AG04450 (cell line): ENCODE data around the gene RIPK4. TPM values are rescaled to one million over a fixed set of nuclear protein-coding genes. Genes with fewer than 3 reads are reported as not detected.

Source experiments
- CTCF ChIA-PET: fragments of 300-600, 350-600 bp; formaldehyde crosslinking; extraction: SDS; loops from one replicate; lab custom pipeline; 2022; ENCODE audit warnings: antibody characterized with exemption, inconsistent platforms; lab: Charles Lee
- POLR2A ChIA-PET: fragments of 350-600 bp; formaldehyde crosslinking; extraction: SDS; loops from one replicate; lab custom pipeline; 2021; ENCODE audit warnings: antibody characterized with exemption, inconsistent platforms; lab: Yijun Ruan, JAX
- DNase-seq: peaks from one replicate; pipeline ENCODE4 v3.0.0-alpha.2; 2011; ENCODE audit warnings: low read depth, low spot score
- H3K27ac ChIP-seq: one replicate; pipeline ENCODE4 v1.5.1; 2012; ENCODE audit warnings: low read depth, low read length, control low read depth
- H3K27me3 ChIP-seq: one replicate; pipeline ENCODE4 v1.6.0; 2012; ENCODE audit warnings: low read length; ENCODE audit not compliant: control insufficient read depth, insufficient read depth
- H3K4me3 ChIP-seq: 2 replicates; pipeline ENCODE4 v1.5.1; 2011; ENCODE audit warnings: mild to moderate bottlenecking, low read depth, low read length, control low read depth
- H3K9me3 ChIP-seq: 2 replicates; pipeline ENCODE4 v1.5.1; 2012; ENCODE audit warnings: low read length; ENCODE audit not compliant: control insufficient read depth, insufficient read depth
- polyA plus RNA-seq: library from polyadenylated mRNA; depleted of rRNA; stranded (reverse); fragments of >200 nt; gene quantifications from 2 replicates; pipeline ENCODE4 v1.2.3, GENCODE V29; 2011
- TF ChIP-seq, protein P1 (sequence below): IDR thresholded peaks from 2 replicates; pipeline ENCODE4 v1.5.1; 2011; ENCODE audit warnings: low read depth, low read length, control low read depth, inconsistent platforms

RIPK4 gene
- polyA plus RNA-seq, 1 experiment, result not detected

DNA sequence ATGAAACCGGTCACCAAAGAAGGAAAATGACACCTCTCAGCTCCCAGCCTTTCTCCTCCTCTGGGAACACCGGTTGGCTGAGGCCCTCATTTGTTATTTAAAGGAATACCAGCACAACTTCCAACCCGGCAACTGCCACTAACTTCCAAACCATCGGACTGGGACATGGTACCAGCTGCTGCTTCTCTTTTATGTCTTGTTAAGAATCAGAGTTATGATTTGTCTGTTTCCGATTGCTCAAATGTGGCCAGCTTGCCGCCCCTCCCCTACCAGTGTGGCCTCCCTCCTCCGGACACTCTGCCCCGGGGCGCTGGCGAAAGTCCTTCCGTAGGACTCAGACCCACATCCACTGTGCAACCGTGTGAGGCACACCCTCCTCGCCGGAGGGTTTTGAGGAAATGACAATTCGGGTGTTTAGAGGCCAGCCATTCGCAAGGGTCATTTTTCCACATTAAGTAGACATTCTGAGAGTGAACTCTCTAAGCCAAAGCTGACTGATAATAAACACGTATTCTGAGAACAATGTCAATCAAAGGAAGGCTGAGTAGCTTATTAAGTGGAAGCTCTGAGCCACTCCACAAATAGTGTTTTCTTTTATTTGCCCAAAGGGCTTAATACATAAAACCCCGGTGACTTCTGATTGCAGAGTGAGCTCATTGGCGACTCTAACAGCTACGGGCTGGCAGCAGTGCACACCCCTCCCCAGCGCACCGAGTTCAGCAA, 5.5 kb downstream of the RIPK4 start:
- CTCF ChIA-PET, result interaction anchor here (0.9 to 1.3 kb wide), 2 partner anchors 15 to 149 kb away, joined by 3 read pairs; no protein-coding TSS in a partner anchor
- H3K27me3 ChIP-seq, result peaks cover 56% of the 10 kb centered on the region
- no peak for DNase-seq
- TF ChIP-seq, protein P1, sequence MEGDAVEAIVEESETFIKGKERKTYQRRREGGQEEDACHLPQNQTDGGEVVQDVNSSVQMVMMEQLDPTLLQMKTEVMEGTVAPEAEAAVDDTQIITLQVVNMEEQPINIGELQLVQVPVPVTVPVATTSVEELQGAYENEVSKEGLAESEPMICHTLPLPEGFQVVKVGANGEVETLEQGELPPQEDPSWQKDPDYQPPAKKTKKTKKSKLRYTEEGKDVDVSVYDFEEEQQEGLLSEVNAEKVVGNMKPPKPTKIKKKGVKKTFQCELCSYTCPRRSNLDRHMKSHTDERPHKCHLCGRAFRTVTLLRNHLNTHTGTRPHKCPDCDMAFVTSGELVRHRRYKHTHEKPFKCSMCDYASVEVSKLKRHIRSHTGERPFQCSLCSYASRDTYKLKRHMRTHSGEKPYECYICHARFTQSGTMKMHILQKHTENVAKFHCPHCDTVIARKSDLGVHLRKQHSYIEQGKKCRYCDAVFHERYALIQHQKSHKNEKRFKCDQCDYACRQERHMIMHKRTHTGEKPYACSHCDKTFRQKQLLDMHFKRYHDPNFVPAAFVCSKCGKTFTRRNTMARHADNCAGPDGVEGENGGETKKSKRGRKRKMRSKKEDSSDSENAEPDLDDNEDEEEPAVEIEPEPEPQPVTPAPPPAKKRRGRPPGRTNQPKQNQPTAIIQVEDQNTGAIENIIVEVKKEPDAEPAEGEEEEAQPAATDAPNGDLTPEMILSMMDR, result no peak
- no peaks in the 10 kb centered on the region; the same call in 1 of the 2 replicates for H3K9me3 ChIP-seq
- no peak overlapping the region for H3K4me3 ChIP-seq
- POLR2A ChIA-PET, result interaction anchor here (0.5 kb wide), 1 partner anchor 102 kb away, joined by 3 read pairs; no protein-coding TSS in a partner anchor
- H3K27ac ChIP-seq, result no peak overlapping the region

- ChIA-PET CTCF (no interaction called here), POLR2A (no interaction called here)
- H3K9me3 ChIP-seq, result no peaks in the 10 kb centered on the region; the same call in 1 of the 2 replicates
- no peak overlapping the region for H3K4me3 ChIP-seq
- no peak overlapping the region for H3K27ac ChIP-seq
- H3K27me3 ChIP-seq, result peaks cover 47% of the 10 kb centered on the region
- TF ChIP-seq, protein P1, result no peak
- no peak for DNase-seq
Measured at GRCh38 chr21:41760411-41760810, 6.4 kb downstream of the RIPK4 start.

DNA sequence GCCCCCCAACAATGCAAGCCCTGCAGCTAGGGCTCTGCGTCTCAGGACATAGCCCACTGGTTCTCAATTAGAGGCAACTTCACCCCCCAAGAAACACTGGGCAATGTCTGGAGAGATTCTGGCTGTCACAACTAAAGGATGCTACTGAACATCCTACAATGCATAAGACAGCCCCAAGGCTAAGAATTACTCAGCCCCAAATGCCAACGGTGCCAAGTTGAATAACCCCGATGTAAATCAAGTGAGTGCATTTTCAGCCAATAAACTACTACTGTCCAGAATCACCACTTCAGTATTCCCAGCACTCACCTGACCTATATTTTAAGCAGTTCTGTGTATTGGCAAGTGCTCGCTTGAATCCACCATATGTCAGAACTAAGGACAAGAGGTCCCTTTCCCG, 6.9 kb downstream of the RIPK4 start:
- TF ChIP-seq, protein P1, result no peak
- no peak for DNase-seq
- no peaks in the 10 kb centered on the region; the same call in 1 of the 2 replicates for H3K9me3 ChIP-seq
- H3K4me3 ChIP-seq, result no peak overlapping the region
- POLR2A ChIA-PET, result no interaction called here
- no peak overlapping the region for H3K27ac ChIP-seq
- peaks cover 42% of the 10 kb centered on the region for H3K27me3 ChIP-seq
- CTCF ChIA-PET, result no interaction called here

DNA sequence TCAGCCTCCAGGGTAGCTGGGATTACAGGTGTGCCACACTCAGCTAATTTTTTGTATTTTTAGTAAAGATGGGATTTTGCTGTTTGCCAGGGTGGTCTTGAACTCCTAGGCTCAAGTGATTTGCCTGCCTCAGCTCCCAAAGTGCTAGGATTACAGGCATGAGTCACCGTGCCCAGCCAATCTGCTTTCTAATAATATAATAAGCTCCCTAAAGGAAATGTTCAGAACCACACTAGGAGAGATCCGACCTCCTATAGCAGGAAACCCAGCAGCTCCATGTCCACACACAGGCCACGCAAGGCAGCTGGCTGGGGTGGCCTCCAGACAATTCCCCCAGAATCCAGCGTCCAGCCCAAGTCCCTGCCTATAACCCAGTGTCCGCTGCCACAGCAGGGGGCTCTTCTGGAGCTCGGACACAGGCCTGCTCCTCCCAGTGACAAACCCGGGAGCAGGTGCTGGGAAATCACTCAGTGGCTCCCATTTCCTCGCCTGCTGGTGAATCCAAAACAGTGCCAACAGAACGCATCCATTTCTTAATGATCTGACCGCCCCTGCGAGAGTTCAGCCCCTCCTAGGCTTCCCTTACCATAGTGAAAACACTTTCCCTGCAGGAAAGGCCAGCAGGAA, 7.5 kb downstream of the RIPK4 start:
- Histone ChIP-seq H3K27me3 (peaks cover 36% of the 10 kb centered on the region), H3K9me3 (no peaks in the 10 kb centered on the region; the same call in 1 of the 2 replicates), H3K4me3 (no peak overlapping the region), H3K27ac (no peak overlapping the region)
- DNase-seq, result no peak
- TF ChIP-seq, protein P1, result no peak
- POLR2A ChIA-PET, result no interaction called here
- CTCF ChIA-PET, result no interaction called here

DNA sequence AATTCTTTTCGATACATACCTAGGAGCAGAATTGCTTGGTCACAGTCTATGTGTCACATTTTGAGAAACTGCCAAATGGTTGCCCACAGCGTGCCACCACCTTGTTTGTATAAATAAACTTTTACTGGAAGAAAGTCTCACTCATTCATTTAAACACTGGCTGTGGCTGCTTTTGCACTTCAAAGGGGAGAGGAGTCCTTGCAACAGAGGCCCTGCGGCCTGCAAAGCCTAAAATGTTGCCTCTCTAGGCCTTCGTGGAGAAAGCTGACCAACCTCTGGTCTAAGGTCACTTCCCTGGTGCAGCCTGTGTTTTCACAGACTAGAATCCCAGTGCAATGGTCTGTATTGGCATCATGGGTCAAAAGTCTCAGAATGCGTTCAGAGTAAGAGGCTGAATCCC, 8.3 kb downstream of the RIPK4 start:
- Histone ChIP-seq H3K4me3 (no peak overlapping the region), H3K27me3 (peaks cover 29% of the 10 kb centered on the region), H3K9me3 (no peaks in the 10 kb centered on the region), H3K27ac (no peak overlapping the region)
- no peak for DNase-seq
- TF ChIP-seq, protein P1, result no peak
- ChIA-PET POLR2A (no interaction called here), CTCF (no interaction called here)
